ENCODE measurements around the gene EFTUD2.

- TF ChIP-seq, protein P1, sequence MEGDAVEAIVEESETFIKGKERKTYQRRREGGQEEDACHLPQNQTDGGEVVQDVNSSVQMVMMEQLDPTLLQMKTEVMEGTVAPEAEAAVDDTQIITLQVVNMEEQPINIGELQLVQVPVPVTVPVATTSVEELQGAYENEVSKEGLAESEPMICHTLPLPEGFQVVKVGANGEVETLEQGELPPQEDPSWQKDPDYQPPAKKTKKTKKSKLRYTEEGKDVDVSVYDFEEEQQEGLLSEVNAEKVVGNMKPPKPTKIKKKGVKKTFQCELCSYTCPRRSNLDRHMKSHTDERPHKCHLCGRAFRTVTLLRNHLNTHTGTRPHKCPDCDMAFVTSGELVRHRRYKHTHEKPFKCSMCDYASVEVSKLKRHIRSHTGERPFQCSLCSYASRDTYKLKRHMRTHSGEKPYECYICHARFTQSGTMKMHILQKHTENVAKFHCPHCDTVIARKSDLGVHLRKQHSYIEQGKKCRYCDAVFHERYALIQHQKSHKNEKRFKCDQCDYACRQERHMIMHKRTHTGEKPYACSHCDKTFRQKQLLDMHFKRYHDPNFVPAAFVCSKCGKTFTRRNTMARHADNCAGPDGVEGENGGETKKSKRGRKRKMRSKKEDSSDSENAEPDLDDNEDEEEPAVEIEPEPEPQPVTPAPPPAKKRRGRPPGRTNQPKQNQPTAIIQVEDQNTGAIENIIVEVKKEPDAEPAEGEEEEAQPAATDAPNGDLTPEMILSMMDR (IDR thresholded peaks at IDR 0.05): peak in 6 of 7 experiments; percentile 40 to 59 (median 54)
- TF ChIP-seq POLR2A (IDR thresholded peaks at IDR 0.05): no peak
Measured at GRCh38 chr17:44911133-44912001, 12.1 kb upstream of the EFTUD2 start.

Data from body of pancreas (tissue), 4 donors.